HFF-Myc (cell line): ENCODE results near the gene GLS2.
"Not testable (repeated sequence)": the region's sequence is repeated elsewhere in the genome, so short reads cannot be mapped to it uniquely, and the experiment has no call there.

Experiments used
- DNase-seq: peaks from one replicate; pipeline ENCODE4 v3.0.0-alpha.2; 2011; ENCODE audit warnings: low read depth; ENCODE audit errors: extremely low read depth
- H3K4me3 ChIP-seq: replicated peaks from 2 replicates; pipeline ENCODE4 v1.5.1; 2011; ENCODE audit warnings: low read depth, mild to moderate bottlenecking, control low read depth, low read length
- TF ChIP-seq, protein P1 (sequence below): IDR thresholded peaks from 2 replicates; pipeline ENCODE4 v1.5.1; 2012; ENCODE audit warnings: mild to moderate bottlenecking, low read depth, low read length, control low read depth; ENCODE audit errors: missing control alignments

Gene GLS2

DNA sequence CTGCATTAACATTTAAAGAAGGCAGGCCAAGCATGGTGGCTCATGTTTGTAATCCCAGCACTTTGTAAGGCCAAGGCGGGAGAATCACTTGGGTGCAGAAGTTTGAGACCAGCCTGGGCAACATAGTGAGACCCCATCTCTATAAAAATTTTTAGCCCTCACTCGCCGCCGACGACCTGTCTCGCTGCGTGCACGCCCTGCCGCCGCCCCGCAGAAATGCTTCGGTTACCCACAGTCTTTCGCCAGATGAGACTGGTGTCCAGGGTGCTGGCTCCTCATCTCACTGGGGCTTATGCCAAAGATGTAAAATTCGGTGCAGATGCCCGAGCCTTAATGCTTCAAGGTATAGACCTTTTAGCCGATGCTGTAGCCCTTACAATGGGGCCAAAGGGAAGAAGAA lies 22.8 kb upstream of the GLS2 start:
- H3K4me3 ChIP-seq: no peak overlapping the region
- TF ChIP-seq, protein P1, sequence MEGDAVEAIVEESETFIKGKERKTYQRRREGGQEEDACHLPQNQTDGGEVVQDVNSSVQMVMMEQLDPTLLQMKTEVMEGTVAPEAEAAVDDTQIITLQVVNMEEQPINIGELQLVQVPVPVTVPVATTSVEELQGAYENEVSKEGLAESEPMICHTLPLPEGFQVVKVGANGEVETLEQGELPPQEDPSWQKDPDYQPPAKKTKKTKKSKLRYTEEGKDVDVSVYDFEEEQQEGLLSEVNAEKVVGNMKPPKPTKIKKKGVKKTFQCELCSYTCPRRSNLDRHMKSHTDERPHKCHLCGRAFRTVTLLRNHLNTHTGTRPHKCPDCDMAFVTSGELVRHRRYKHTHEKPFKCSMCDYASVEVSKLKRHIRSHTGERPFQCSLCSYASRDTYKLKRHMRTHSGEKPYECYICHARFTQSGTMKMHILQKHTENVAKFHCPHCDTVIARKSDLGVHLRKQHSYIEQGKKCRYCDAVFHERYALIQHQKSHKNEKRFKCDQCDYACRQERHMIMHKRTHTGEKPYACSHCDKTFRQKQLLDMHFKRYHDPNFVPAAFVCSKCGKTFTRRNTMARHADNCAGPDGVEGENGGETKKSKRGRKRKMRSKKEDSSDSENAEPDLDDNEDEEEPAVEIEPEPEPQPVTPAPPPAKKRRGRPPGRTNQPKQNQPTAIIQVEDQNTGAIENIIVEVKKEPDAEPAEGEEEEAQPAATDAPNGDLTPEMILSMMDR: no peak

GRCh38 chr12:56499879-56500278 lies 11.9 kb upstream of the GLS2 start:
- H3K4me3 ChIP-seq: not testable (repeated sequence)

More for the DNA sequence above, 22.8 kb upstream of the GLS2 start:
- no peak for DNase-seq

DNA sequence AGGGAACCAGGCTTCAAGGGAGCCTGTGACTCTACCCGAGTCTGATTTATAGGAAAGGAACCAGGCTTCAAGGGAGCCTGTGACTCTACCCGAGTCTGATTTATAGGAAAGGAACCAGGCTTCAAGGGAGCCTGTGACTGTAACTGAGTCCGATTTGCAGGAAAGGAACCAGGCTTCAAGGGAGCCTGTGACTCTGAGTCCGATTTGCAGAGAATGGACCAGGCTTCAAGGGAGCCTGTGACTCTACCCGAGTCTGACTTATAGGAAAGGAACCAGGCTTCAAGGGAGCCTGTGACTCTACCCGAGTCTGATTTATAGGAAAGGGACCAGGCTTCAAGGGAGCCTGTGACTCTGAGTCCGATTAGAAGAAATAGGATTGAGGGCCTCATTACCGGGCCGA lies 11.5 kb upstream of the GLS2 start:
- DNase-seq: not testable (repeated sequence)

More at GRCh38 chr12:56499879-56500278, 11.9 kb upstream of the GLS2 start:
- DNase-seq: not testable (repeated sequence)

DNA sequence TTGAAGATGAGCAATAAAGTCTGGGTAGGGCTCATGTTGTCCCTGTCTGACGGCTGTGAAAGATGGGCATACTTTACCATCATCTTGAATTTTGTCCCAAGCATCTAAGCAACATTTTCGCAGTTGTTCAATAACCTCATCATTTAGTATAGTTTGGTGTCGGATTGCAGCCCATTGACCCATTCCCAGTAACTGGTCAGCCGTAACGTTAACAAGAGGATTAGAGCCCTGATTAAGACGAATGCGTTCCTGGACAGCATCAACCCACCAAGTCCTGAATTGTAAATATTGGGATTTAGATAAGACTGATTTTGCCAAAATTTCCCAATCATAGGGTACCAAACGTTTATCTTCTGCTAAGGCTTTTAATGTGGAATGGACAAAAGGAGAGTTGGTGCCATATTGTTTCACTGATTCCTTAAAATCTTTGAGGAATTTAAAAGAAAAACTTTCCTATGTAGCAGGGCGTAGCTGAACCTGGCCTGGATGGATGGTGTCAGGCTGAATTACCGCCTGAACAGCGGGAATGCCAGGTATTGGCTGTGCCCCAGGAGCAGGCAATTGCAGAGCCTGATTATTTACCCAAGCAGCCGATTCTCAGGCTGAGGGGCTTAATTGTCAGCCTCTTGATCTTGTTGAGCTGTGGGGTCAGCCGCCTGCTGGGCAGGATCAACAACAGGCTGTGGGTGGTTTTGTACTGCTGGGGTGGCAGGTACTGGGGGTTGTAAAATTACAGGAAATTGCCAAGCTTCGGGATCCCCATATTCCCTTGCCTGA lies 10.4 kb upstream of the GLS2 start:
- not testable (repeated sequence) for H3K4me3 ChIP-seq, DNase-seq

More for the DNA sequence above, 11.5 kb upstream of the GLS2 start:
- not testable (repeated sequence) for H3K4me3 ChIP-seq

- H3K4me3 ChIP-seq, DNase-seq: not testable (repeated sequence)
- TF ChIP-seq, protein P1: peak; percentile 32
Measured at GRCh38 chr12:56496704-56497103, 8.7 kb upstream of the GLS2 start.

DNA sequence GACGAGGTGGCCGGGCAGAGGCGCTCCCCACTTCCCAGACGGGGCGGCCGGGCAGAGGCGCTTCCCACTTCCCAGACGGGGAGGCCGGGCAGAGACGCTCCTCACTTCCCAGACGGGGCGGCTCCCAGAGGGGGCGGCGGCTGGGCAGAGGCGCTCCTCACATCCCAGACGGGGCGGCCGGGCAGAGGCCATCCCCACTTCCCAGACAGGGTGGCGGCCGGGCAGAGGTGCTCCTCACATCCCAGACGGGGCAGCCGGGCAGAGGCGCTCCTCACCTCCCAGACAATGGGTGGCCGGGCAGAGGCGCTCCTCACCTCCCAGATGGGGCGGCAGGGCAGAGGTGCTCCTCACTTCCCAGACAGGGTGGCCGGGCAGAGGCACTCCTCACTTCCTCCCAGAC lies 6.5 kb upstream of the GLS2 start:
- DNase-seq, H3K4me3 ChIP-seq: not testable (repeated sequence)

DNA sequence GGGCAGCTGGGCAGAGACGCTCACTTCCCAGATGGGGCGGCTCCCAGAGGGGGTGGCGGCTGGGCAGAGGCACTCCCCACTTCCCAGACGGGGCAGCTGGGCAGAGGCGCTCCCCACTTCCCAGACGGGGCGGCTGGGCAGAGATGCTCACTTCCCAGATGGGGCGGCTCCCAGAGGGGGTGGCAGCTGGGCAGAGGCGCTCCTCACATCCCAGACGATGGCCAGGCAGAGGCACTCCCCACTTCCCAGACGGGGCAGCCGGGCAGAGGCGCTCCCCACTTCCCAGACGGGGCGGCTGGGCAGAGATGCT lies 6.1 kb upstream of the GLS2 start:
- not testable (repeated sequence) for DNase-seq

GRCh38 chr12:56493409-56494105 lies 5.6 kb upstream of the GLS2 start:
- DNase-seq, H3K4me3 ChIP-seq: not testable (repeated sequence)

More for the DNA sequence above, 6.1 kb upstream of the GLS2 start:
- H3K4me3 ChIP-seq: not testable (repeated sequence)

GRCh38 chr12:56490360-56490759 lies 2.4 kb upstream of the GLS2 start:
- no peak overlapping the region for H3K4me3 ChIP-seq
- TF ChIP-seq, protein P1: no peak
- DNase-seq: no peak

DNA sequence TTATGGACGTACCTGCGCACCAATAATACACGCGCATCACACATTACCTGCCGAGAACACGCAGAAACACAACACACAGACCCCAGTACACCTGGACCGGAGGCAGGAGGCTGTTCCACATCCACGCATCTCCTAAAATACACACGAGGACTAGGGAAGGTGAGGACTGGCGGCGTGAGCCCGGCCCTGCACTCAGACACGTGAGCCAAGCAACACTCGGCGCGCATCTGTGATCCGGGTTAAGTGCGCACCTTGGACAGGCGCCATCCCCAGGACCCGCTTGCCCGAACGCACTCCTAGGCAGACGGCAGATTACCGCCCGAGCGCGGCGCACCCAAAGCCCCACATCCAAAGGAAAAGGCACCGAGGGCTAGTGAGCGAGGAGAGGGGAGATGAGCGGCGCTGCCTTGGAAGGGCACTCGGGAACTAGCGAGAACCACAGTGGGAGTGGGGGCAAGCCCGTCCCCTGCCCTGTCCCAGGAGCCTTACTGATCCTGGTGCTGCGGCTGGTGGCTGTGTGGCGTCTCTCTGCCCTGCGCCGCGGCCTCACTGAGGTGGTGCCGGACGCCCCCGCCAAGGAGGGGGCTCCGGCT lies 417 bp downstream of the GLS2 start:
- TF ChIP-seq, protein P1: no peak
- DNase-seq: no peak
- peak overlapping the region; percentile 48 for H3K4me3 ChIP-seq
